ENCODE measurements around the gene RAD50. TPM values are rescaled to one million over a fixed set of nuclear protein-coding genes. Genes with fewer than 3 reads are reported as not detected.

The RAD50 gene
- total and polyA plus RNA-seq, 8 donors, result 5.9 to 21.1 (median 16.2) TPM

- no peak for DNase-seq
- no peak for TF ChIP-seq CTCF (IDR thresholded peaks at IDR 0.05)
- H3K36me3 ChIP-seq, result no peaks in the 10 kb centered on the region
- no peak for FAIRE-seq
- no peaks in the 10 kb centered on the region for H3K4me1 ChIP-seq
- intact Hi-C loops (cut with DNase I), result no loop called here
- H3K27ac ChIP-seq, result no peak overlapping the region
- H3K4me3 ChIP-seq, result no peak overlapping the region
- peaks cover 0 to 9% (median 0%) of the 10 kb centered on the region in 4 donors for H3K27me3 ChIP-seq
- 52 to 58% methylated on average over 4 of the region's 4 CpGs for WGBS, 2 donors
- no peaks in the 10 kb centered on the region for H3K9me3 ChIP-seq
- ATAC-seq, result no peak
Measured at GRCh38 chr5:132651838-132652469, 95.2 kb downstream of the RAD50 start.

GRCh38 chr5:132653716-132654115 is 96.9 kb downstream of the RAD50 start:
- Histone ChIP-seq H3K4me1 (no peaks in the 10 kb centered on the region), H3K36me3 (no peaks in the 10 kb centered on the region), H3K4me3 (no peak overlapping the region), H3K27me3 (peaks cover 0 to 9% (median 0%) of the 10 kb centered on the region in 4 donors), H3K9me3 (no peaks in the 10 kb centered on the region), H3K27ac (no peak overlapping the region)
- no peak for DNase-seq
- WGBS, 2 donors, result 33 to 43% methylated on average over 7 of the region's 7 CpGs
- intact Hi-C loops (cut with DNase I), result no loop called here
- FAIRE-seq, result no peak
- ATAC-seq, result no peak
- TF ChIP-seq CTCF (IDR thresholded peaks at IDR 0.05), result no peak

- H3K27ac ChIP-seq, result no peak overlapping the region
- no peaks in the 10 kb centered on the region for H3K4me1 ChIP-seq
- no peaks in the 10 kb centered on the region for H3K9me3 ChIP-seq
- ATAC-seq, result peak; percentile 28 to 61 (median 38)
- peak overlapping the region; percentile 10 to 44 (median 26) for H3K4me3 ChIP-seq
- no peaks in the 10 kb centered on the region for H3K36me3 ChIP-seq
- 9 to 10% methylated on average over 84 to 92 of the region's 92 CpGs for WGBS, 2 donors
- peaks cover 0 to 9% (median 0%) of the 10 kb centered on the region in 4 donors for H3K27me3 ChIP-seq
- TF ChIP-seq CTCF (IDR thresholded peaks at IDR 0.05), result no peak
- DNase-seq, result peak in 1 of 6 donors; percentile 60
- FAIRE-seq, result no peak
- intact Hi-C loops (cut with DNase I), result no loop called here
Measured at GRCh38 chr5:132655821-132656773, 99.3 kb downstream of the RAD50 start.

GRCh38 chr5:132656774-132657355 is 100.1 kb downstream of the RAD50 start:
- Histone ChIP-seq H3K27ac (no peak overlapping the region), H3K4me3 (peak overlapping the region in 2 of 4 donors; percentile 36 to 44), H3K27me3 (peaks cover 0 to 9% (median 0%) of the 10 kb centered on the region in 4 donors), H3K36me3 (no peaks in the 10 kb centered on the region), H3K4me1 (no peaks in the 10 kb centered on the region), H3K9me3 (no peaks in the 10 kb centered on the region)
- 84 to 86% methylated on average over 12 of the region's 12 CpGs for WGBS, 2 donors
- DNase-seq, result no peak
- no peak for FAIRE-seq
- ATAC-seq, result no peak
- intact Hi-C loops (cut with DNase I), result no loop called here
- no peak for TF ChIP-seq CTCF (IDR thresholded peaks at IDR 0.05)
